Endothelial cell of coronary artery (primary cell): ENCODE data around the gene ZNF638. TPM values are rescaled to one million over a fixed set of nuclear protein-coding genes. Genes with fewer than 3 reads are reported as not detected.

Source experiments
- total RNA-seq: library from RNA; depleted of rRNA; stranded (reverse); fragments of >200 nt; gene quantifications from 2 replicates; pipeline ENCODE4 v1.2.3, GENCODE V29; 2014

ZNF638 gene
- 114 and 133 TPM in 2 replicates for total RNA-seq

GRCh38 chr2:71331581-71332434 lies at the start of gene ZNF638:
Gene ZNF638 (plus strand): TSS chr2:71331782. CDS start chr2:71348955, 17,173 bp downstream.

GRCh38 chr2:71453404-71454220 lies 122.0 kb downstream of the ZNF638 start, which contains the start of gene DYSF:
Gene DYSF (plus strand): TSS chr2:71453561.

Other genes with a start within 250 kb of the ZNF638 start
- gene MCEE, start 201.6 kb upstream of the ZNF638 start, total RNA-seq, result 7.7 and 11.3 TPM in 2 replicates
- 21.0 and 21.1 TPM in 2 replicates for gene MPHOSPH10, start 201.1 kb upstream of the ZNF638 start, total RNA-seq
- 0.54 and 0.85 TPM in 2 replicates for gene PAIP2B, start 104.7 kb upstream of the ZNF638 start, total RNA-seq
- gene DYSF, start 121.8 kb downstream of the ZNF638 start, total RNA-seq, result 87.3 and 142 TPM in 2 replicates